ENCODE results near the gene FAHD1.

DNA sequence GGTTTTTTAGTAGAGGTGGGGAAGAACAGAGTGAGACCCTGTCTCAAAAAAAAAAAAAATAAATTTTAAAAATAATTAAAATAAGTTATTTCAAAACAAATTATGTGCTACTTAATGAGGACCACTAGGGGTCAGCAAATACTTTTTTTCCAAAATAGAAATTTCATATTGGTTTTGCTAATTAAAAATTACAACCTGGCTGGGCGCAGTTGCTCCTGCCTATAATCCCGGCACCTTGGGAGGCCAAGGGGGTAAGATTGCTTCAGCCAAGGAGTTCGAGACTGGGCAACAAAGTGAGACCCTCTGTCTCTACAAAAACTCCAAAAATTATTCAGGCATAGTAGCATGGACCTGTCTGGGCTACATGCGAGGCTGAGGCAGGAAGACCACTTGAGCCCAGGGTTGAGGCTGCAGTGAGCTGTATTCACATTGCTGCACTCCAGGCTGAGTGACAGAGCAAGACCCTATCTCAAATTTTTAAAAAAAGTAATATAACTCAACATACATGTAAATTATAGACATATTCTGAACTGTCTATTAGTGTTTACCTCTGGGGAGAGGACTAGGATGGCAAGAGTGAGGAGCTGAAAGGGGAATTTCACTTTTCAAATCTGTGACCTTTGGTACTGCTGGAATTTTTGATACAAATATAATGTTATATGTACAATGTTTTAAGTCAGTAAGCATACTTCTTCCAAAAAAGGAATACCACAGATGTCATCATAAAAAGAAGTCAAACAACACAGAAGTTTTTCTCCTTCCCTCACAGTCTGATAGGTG, 36.9 kb downstream of the FAHD1 start:
- TF ChIP-seq POLR2AphosphoS5 (IDR thresholded peaks at IDR 0.05) (no peak), POLR2A (IDR thresholded peaks at IDR 0.05) (no peak)

Data from breast epithelium (tissue), 3 donors.